Muscle of arm (tissue), 12 donors: ENCODE data around the gene LYRM1. TPM values are rescaled to one million over a fixed set of nuclear protein-coding genes. Genes with fewer than 3 reads are reported as not detected.

Experiments used
- DNase-seq: peaks from one replicate; pipeline ENCODE4 v3.0.0-alpha.2; 2013
- polyA plus RNA-seq, 12 donors: library from polyadenylated mRNA; unstranded; fragments of 120-200 nt; gene quantifications; one replicate each; pipeline ENCODE4 v1.2.1, GENCODE V29; 2013; ENCODE audit not compliant: insufficient read length in 12 of 12

Gene LYRM1
- polyA plus RNA-seq, 12 donors = 18.8 to 25.2 (median 22.5) TPM; not detected in 1

DNA sequence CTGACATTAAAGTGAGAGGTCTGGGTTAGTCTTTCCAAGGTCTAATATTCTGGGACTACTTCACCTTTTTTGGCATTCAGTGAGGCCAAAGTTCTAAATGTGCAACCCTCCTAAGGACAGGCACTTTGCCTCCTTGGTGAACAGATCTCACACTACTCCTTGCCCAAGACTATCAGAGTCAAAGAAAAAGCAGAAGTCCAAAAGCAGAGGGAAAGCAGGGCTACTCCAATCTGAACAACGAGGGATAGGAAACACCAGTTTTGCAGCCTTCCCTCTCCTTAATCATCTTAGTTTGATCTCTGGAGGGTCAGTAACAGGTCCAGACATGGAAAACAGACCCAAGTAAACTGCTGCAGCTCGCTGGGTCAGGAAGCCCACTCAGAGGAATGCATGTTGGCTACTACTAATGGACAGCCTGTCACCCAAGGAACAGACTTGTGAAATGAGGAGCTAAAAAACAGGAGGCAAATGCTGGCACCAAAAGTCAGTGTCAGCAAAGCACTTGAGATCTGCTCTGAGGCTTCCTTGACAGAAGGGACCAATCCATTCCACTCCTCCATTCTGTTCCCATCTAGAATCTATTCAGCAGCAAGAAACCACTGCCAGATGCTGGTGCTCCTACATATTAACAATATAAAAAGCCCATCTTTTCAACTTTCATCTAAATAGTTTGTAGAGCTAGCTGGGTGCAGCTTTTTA, 30.3 kb upstream of the LYRM1 start:
- no peak for DNase-seq

DNA sequence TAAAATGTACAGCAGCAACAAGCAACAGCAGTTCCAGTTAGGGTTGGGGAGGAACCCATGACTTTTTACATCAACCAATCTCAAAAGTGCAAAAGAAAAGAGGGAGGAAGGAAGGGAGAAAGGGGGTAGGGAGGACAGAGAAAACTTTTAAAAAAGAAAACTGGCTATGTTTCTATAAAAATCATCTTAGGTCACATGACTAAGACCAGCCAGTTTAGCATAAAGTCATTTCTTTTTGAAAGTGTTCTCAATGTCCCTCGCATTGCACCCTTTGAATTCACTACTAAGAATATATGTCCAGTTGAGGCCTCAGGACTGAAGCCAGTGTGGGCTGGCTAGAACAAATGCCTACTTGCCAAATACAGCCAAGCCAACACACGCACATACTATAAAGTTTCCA, 29.3 kb upstream of the LYRM1 start:
- no peak for DNase-seq

DNA sequence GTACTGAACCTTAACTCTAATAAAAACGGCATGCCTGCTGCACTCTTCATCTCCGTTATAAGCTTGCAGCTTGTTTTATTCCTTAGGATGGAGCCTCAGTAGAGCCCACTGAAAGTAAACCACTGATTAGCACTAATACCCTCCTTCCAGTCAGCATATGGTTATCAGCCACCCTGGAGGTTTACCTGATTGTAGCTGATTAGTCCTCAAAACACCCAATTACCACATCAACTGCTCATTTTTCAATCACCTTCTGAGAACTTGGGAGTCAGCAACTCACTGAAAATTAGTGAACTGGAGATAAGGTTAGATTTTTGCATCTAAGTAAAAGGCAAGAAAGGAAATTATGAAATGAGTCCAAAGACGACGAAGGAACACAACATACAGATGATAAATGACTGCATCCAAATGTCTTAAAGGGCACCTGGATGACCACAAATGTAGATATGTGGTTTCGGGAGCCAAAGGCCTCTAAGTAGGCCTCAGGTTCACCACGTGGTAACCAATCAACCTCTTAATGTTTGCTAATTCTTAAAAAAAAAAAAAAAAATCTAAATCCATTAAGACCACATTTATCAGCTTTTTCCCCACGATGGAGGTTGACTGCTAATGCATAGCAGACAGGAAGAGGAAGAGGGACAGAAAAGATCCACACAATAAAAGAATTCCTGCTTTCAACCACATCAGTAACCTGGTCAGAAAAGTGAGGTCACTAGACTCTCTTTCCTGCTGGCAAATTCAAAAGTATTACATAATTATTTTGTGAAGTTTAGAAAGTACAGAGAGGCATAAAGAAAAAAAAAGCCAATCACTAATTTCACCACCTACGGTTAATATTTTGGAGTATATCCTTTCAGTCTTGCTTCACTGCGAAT, 28.4 kb upstream of the LYRM1 start:
- DNase-seq = no peak

DNA sequence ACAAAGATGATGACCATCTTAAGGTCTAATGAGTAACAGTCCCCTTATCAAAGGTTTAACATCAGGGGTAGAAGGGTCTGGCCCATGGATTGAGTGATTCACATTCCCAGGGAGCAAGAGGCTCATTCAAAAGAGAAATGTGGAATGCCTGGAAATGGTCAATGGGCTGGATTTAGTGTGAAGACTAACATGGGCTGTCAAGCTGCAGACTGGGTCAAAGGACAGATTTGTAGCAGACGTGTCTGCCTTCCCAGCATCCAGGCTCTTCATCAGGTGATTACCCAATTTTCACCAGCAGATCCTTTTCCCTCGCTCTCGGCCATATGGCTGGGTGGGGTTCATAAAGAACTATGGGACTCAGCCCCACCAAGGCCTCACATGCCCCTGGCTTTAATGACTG, 27.2 kb upstream of the LYRM1 start:
- DNase-seq = no peak

DNA sequence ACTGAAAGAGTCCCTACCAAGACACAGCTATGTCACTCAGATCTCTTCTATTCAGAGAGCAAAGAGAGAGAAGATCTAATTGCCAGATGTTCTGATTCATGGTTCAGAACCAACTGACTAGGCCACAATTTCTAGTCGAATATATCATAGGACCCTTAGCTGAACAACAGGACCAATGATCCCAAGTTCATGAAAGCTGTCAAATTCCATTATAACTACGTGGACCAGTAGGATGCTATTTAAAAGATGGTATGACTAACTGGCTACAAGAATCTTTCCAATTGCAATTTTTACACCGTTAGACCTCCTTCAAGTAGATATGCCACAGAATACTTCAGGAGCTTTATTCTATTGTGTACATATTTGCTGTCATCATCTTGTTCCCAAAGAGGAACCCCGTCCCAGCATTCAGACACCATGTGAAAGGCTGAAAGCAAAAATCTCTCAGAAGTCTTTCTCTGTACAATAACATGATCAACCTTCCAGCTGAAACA, 26.4 kb upstream of the LYRM1 start:
- no peak for DNase-seq

DNA sequence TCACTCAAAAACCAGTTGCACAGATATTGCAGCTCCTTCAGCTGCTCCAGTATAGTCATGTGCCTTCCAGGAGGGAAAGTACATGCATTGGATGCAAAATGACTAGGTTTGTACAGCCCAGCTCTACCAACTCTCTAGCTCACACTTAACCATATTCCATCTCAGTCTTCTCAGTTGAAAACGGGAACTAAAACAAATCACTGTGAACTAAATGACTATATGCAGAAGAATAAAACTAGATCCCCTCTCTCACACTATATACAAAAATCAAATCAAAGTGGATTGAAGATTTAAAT, 25.3 kb upstream of the LYRM1 start:
- DNase-seq = no peak

DNA sequence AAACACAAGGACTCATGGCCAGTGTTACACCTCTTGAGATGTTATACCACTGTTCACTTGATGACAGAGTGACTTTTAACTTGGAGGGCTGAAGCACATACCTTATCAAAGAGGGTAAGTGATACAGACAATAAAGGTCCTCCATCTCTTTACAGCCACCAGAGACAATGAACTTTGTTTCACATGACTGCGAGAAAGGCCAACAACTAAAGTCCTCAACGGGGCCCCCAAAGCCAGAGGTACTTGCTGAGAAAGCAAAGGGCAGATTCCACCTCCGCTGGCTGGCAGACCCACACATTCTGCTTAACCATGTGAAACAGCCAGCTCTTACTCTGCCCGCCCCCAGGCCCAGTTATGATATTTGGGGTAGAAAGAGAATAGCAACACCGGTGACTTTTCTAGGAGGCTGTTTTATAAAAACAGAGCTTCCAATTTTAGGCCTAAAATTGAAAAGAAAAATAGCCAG, 21.9 kb upstream of the LYRM1 start:
- no peak for DNase-seq

DNA sequence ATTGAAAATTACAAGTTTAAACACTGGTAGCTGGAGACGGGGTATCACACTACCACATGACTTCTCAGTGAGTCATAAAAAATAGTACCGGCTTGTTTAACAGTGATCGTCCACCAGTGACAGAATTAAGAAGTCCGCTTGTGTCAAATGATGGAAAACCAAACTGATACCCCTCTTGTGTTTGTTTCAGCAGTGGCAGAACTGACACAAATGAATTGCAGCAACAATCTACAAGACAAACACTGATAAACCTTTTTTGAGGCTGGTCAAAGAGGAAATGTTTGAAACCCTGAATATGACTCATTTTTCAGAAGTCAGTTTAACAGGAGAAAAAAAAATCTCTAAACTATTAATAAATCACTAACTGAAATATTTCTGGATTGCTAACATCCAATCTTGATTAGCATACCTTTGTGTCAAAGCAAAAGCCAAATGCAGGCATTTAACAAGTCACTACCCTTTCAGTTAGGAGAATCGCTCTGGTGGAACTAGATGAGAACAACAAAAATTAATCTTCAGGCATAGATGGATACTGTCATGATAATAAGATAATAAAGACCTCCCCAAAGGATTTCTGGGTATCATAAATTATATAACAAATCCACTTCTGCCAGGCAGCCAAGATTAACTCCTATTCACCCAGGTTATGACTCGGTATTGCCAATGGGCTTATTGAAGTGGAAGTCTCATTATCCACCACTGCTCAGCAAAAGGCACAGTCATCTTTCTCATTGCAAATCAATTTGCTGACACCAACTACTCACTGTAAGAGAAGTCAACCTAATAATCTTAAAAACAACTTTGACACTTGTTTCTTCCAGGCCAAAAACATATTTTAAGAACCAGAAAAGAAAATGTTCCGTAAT, 21.2 kb upstream of the LYRM1 start:
- DNase-seq = no peak

DNA sequence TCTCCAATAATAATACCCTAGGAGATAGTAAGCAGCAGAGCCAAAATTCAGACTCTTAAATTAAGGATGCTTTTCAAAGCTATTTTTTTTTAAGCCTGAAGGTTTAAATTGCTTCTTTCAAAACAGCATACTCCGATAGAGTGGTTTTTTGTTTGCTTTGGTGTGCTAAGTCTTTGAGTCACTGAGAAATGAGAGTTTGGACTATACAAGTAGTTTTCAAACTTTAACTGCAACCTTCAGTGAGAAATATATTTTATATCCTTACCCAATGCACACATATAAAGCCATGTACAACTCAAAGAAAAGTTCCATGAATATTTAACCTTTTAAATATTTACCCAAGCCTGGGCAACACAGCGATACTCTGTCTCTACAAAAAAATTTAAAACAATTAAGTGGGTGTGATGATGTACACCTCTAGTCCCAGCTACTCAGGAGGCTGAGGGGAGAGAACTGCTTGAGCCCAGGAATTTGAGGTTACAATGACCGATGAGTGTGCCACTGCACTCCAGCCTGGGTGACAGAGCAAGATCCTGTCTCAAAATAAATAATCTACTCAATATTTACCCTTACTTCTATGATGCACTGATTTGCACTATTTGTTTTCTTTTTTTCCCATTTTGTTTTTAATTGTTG, 19.6 kb upstream of the LYRM1 start:
- DNase-seq = no peak

DNA sequence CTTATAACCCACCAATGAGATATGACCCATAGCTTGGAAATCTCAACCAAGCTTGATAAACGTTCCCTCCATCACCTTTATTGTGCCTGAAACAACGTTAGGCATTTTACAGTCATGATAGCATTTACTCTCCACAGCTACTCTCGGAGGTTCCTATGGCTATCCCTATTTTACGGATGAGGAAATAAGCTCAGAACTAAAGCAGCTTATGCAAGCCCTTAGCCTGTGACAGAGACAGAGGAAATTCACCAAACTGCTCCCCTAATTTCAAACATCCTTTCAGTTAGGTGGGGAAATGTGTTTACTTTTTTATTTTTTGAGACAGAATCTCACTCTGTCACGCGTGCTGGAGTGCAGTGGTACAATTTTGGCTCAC, 19.1 kb upstream of the LYRM1 start:
- no peak for DNase-seq

DNA sequence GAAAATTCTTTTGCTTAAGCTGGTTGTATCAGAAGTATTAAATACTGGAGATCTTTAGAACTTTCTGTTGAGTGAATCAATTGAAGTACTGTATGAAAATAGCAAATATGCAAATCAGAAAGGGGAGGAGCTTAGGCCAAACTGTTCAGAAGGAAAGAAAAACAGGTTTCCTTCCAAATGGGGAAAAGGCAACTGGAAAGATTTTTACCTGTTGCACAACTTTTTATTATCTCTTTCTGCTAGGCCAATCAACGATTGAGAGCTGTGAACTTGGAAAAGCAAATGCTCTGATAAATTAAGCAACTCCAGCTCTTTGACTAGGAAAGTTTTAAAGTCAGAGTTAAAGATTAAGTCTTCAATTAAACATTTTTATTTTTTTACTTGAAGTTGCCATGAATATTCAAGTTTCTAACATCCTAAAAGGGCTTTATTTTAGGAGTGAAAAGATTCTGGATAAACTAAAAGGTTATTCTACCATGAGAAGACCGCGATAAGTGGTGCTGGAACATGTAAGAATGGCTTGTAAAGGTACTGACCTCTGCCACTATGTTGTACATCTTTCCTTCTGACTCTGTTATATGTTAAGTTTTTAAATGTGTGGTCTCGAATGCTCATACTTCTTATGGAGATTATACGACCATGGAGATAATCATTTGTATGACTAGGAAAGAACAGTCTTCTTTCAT, 16.9 kb upstream of the LYRM1 start:
- DNase-seq = no peak

DNA sequence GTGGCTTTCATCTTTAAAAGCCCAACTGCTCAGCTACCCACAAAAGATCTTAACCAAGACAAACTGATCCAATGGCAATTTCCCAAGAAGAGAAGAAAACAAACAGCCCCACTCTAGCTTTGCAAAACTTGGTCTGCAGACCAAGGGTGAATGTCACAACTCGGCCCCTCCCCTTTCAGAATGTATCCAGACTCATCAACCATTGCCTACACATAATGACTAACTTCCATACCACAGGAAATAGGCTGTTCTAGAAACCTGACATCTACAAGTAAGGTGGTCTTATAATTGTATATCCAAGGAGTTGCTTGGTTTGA, 16.4 kb upstream of the LYRM1 start:
- no peak for DNase-seq

DNA sequence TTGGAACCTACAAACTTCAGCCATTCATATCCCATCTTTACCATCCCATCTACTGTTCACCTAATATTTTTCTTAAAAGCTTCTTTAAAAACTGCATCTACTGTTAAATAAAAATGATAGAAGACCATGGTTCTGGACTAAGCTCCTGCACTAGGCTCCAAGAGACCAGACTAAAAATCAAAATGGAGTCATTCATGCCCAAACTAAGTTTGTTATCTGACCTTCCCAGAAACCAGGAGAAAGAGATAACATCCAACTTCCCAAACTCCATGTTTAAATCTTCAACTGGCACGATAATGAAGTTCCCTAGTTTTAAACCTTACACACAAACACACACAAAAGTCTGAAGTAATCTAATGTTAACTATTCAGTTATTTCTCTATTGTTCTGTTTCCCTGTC, 14.3 kb upstream of the LYRM1 start:
- no peak for DNase-seq

DNA sequence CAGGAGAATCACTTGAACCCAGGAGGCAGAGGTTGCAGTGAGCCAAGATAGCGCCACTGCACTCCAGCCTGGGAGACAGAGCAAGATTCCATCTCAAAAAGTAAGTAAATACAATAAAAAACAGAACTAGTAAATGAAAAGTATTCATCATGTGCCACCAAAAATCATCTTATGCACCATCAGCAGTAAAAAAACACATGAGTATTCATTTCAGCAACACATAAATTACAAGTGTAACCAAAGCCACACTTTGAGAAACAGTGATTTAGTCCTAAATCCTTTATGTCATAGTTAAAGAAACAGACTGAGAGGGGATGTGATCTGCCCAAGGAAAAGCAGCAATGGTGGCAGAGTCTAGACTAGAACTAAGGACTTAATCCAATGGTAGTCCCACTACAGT, 13.4 kb upstream of the LYRM1 start:
- no peak for DNase-seq

DNA sequence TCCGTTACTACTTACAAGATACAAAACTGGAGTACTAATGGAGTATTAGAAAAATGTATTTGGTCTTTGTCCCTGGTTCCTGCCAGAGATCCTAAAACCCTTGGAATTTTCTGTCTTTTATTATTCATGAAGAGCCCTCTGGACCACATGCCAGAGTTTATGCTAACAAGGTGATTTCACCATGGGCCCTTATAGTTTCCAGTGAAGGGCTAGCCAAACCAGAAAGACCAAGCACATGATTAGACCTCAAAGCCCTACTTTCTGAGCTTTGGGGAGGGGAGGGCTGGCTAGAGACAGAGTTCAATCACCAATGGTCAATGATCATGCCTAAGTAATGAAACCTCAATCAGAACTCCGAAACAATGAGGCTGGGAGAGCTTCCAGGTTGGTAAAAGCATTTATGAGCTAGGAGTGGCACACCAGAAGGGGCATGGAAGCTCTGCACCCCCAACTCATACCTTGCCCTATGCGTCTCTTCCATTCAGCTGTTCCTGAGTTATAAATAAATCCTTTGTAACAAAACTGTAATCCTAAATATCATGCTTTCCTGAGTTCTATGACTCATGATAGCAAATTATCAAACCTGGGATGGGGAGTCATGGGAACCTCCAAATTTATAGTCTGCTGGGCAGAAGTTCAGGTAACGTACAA, 10.8 kb upstream of the LYRM1 start:
- no peak for DNase-seq

DNA sequence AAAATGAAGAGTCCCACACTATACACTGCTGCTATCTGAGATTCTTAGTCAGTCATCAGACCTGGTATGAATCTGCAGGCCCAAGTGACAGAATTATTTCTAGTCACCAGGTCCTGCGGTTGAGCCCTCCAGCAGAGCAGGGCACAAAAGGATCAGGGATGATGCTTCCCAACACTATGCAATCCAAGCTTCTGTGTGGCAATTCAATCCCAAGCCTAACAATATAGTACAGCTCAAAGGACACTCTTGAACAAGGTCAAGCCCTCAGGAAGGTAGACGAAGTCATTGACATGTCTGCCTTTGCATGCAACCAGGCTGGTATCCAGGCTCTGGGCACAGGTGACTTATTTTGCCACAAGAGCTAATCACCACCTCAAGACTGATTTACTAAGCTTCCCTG, 6.2 kb upstream of the LYRM1 start:
- no peak for DNase-seq

DNA sequence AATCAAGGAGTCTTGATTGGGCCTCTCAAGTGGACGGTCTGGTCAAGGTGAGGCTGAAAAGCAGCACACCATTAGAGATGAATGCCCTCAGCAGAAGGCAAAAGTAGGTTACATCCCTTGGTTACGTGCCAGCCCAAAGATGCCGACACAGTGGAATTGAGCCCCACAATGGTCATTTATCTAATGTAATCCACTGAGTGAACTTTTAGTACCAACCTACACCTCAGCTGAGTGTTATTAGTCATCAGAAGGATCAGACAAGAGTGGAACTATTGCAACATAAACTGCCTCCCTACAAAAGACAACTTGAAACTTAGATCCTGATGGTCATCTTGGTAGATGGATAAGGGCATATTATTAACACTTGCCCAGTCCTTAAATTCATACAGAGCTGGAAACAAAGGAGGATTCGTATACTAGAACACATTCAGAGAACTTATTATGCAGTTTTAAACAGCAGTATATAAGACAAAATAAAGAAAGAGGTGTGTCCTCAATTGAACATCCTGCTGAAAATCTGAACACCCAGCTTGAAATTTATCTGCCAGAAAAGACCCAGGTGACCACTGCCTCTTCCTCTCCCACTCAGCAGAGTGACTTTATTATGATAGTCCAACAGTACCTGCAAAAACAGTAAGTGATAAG, 3.2 kb upstream of the LYRM1 start:
- DNase-seq = no peak

DNA sequence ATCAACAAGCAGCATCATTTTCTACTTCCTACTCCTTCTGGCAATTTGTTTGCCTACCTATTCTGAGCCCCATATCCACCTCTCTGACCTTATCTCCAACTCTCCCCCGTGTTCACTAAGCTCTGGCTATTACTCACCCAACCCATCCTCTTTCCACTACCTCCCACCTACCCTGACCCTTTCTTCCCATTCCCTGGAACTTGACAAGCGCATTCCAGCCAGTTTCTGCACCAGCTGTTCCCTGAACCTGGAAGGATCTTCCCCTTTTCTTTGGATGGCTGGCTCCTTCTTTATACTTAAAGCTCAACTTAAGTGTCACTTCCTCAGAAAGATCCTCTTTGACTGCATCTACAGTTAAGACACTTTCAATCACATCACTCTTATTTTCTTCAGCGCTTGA, 2.6 kb upstream of the LYRM1 start:
- DNase-seq = no peak

DNA sequence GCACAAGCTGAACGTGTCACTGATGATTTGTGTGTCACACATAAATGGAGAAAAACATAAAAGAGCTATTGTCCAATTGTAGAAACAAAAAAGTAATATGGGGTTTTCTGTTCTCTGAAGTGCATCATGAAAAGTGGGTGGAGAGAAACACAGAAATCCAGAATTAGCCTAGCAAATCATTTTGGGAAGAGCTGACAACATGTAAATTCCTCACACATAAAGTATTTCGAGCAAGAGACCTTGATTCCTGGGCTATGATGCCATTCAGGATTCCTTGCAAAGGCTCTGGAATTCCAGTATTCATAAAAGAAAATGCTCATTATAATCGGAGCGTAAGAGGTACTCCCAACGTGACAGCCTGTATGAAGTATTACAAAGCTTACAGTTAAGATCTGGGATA, 1.5 kb upstream of the LYRM1 start:
- no peak for DNase-seq
